DOHH2 (cell line): ENCODE measurements around the gene ATP2C1.

Source experiments
- CTCF ChIP-seq: fragments of 200-600 bp; sonication (generic); IDR thresholded peaks from one replicate; pipeline ENCODE4 v1.5.1; 2014; ENCODE audit warnings: antibody characterized with exemption, mild to moderate bottlenecking, low read depth, low read length; ENCODE audit not compliant: poor library complexity, severe bottlenecking
- EZH2phosphoT487 ChIP-seq: fragments of 200-600 bp; sonication (generic); IDR thresholded peaks from 2 replicates; pipeline ENCODE4 v1.6.1; 2017; ENCODE audit warnings: borderline replicate concordance, mild to moderate bottlenecking, antibody characterized with exemption, low read length, moderate library complexity, mixed read lengths

GRCh38 chr3:131053043-131053859 is 159.4 kb downstream of the ATP2C1 start:
- TF ChIP-seq CTCF: no peak
- TF ChIP-seq EZH2phosphoT487: no peak
